ENCODE data around the gene RBM6. TPM values are rescaled to one million over a fixed set of nuclear protein-coding genes. Genes with fewer than 3 reads are reported as not detected.

RBM6 gene
- total RNA-seq, 1 experiment from 2014 or later = 58.0 TPM

DNA sequence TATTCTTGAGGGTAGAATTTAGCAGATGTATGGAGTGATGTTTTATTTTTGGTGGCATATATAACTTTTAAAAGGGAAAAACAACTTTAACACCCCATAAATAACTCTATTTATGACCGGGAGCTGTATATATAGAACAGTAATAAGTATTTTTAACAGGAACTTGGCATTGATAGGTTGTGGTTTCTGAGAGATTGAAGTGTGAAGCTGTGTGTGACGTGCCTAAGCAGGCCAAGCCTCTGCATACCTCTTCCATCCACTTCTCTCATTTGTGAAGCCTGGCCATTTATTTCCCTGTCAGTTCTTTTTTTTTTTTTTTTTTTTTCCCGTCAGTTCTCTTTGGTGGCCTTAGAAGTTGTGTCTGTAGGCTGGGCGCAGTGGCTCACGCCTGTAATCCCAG is 171.8 kb downstream of the RBM6 start:
- H3K4me1 Mint-ChIP-seq (ENCODE audit: insufficient read depth, unreplicated experiment) = no peaks in the 10 kb centered on the region
- H3K9me3 Mint-ChIP-seq (ENCODE audit: unreplicated experiment) = no peaks in the 10 kb centered on the region
- no peaks in the 10 kb centered on the region for H3K27me3 Mint-ChIP-seq (ENCODE audit: insufficient read depth, unreplicated experiment)
- BruUV-seq (replicated peaks) = no TSS peak
- intact Hi-C loops (cut with micrococcal nuclease) = no loop called here
- ChIA-PET POLR2A (no interaction called here), CTCF (interaction anchor here (0.7 to 1.8 kb wide), 4 partner anchors 8 to 158 kb away, joined by 4 to 6 read pairs (median 5); partner anchors contain the start of gene GNAT1)
- H3K4me3 Mint-ChIP-seq (ENCODE audit: unreplicated experiment) = no peak overlapping the region
- H3K36me3 Mint-ChIP-seq (ENCODE audit: insufficient read depth, unreplicated experiment) = peaks cover 100% of the 10 kb centered on the region
- TF ChIP-seq, protein P1, sequence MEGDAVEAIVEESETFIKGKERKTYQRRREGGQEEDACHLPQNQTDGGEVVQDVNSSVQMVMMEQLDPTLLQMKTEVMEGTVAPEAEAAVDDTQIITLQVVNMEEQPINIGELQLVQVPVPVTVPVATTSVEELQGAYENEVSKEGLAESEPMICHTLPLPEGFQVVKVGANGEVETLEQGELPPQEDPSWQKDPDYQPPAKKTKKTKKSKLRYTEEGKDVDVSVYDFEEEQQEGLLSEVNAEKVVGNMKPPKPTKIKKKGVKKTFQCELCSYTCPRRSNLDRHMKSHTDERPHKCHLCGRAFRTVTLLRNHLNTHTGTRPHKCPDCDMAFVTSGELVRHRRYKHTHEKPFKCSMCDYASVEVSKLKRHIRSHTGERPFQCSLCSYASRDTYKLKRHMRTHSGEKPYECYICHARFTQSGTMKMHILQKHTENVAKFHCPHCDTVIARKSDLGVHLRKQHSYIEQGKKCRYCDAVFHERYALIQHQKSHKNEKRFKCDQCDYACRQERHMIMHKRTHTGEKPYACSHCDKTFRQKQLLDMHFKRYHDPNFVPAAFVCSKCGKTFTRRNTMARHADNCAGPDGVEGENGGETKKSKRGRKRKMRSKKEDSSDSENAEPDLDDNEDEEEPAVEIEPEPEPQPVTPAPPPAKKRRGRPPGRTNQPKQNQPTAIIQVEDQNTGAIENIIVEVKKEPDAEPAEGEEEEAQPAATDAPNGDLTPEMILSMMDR (IDR thresholded peaks at IDR 0.05; ENCODE audit: unreplicated experiment) = no peak
- no peak overlapping the region for H3K27ac Mint-ChIP-seq (ENCODE audit: low read depth, unreplicated experiment)
- no peak for DNase-seq (ENCODE audit: unreplicated experiment)

DNA sequence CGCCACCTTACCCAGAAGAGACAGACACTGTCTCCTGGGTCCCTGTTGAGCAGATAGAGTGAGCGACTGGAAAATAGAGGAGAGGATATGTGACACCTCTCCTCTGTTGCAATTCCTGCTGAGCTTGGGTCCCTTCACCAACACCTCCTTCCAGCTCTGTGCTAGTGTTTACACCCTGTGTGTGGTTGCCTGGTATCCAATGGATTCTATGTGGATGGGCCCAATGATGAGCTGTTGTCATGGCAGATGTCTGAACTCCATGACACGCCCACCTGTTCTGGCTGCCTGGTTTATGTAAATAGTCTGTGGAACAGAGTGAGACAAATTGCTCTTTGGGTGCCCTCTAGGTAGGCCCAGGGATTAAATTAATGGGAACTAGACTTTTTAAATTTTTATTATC is 172.5 kb downstream of the RBM6 start:
- Mint-ChIP-seq H3K36me3 (ENCODE audit: insufficient read depth, unreplicated experiment) (peaks cover 100% of the 10 kb centered on the region), H3K9me3 (ENCODE audit: unreplicated experiment) (no peaks in the 10 kb centered on the region), H3K27me3 (ENCODE audit: insufficient read depth, unreplicated experiment) (no peaks in the 10 kb centered on the region), H3K27ac (ENCODE audit: low read depth, unreplicated experiment) (no peak overlapping the region), H3K4me3 (ENCODE audit: unreplicated experiment) (no peak overlapping the region), H3K4me1 (ENCODE audit: insufficient read depth, unreplicated experiment) (no peaks in the 10 kb centered on the region)
- intact Hi-C loops (cut with micrococcal nuclease) = no loop called here
- CTCF ChIA-PET = interaction anchor here (0.6 to 1.8 kb wide), 5 partner anchors 8 to 157 kb away, joined by 3 to 6 read pairs (median 4); partner anchors contain the start of gene GNAT1
- no TSS peak for BruUV-seq (replicated peaks)
- TF ChIP-seq, protein P1 (IDR thresholded peaks at IDR 0.05; ENCODE audit: unreplicated experiment) = no peak
- no peak for DNase-seq (ENCODE audit: unreplicated experiment)
- POLR2A ChIA-PET = interaction anchor here (1.3 kb wide), 1 partner anchor 9 kb away, joined by 4 read pairs; no protein-coding TSS in a partner anchor

DNA sequence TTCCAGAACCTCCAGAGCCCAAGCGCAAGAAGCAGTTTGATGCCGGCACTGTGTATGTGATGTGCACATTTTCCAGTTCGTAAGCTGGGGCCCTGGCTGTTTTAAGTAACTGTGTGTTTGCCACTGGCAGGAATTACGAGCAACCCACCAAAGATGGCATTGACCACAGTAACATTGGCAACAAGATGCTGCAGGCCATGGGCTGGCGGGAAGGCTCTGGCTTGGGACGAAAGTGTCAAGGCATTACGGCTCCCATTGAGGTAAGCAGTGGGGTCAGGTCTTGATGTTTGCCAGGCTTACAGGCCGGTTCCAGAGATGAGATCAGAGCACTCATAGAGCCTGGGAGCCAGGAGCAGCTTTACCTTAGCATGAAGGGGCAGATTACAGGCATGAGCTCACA is 177.2 kb downstream of the RBM6 start:
- POLR2A ChIA-PET = interaction anchor here (0.9 kb wide), 1 partner anchor 72 kb away, joined by 4 read pairs; no protein-coding TSS in a partner anchor
- H3K4me3 Mint-ChIP-seq (ENCODE audit: unreplicated experiment) = no peak overlapping the region
- intact Hi-C loops (cut with micrococcal nuclease) = no loop called here

DNA sequence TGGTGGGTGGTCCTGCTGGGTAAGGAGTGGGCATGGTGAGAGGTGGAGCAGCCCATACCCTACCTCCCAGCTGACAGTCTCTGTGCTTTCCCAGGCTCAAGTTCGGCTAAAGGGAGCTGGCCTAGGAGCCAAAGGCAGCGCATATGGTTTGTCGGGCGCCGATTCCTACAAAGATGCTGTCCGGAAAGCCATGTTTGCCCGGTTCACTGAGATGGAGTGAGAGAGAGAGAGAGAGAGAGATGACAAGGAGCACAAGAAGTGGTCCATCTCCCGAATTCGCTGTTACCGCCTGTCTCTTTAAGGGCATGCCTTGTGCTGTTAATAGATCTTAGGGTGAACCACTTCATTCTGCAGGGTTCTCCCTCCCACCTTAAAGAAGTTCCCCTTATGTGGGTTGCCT is 178.3 kb downstream of the RBM6 start:
- Mint-ChIP-seq H3K27ac (ENCODE audit: low read depth, unreplicated experiment) (no peak overlapping the region), H3K4me1 (ENCODE audit: insufficient read depth, unreplicated experiment) (peaks cover 7% of the 10 kb centered on the region), H3K27me3 (ENCODE audit: insufficient read depth, unreplicated experiment) (no peaks in the 10 kb centered on the region), H3K9me3 (ENCODE audit: unreplicated experiment) (no peaks in the 10 kb centered on the region), H3K36me3 (ENCODE audit: insufficient read depth, unreplicated experiment) (peaks cover 87% of the 10 kb centered on the region), H3K4me3 (ENCODE audit: unreplicated experiment) (no peak overlapping the region)
- DNase-seq (ENCODE audit: unreplicated experiment) = no peak
- ChIA-PET POLR2A (interaction anchor here (0.7 kb wide), 1 partner anchor 745 kb away, joined by 3 read pairs; no protein-coding TSS in a partner anchor), CTCF (interaction anchor here (0.6 to 16.6 kb wide), 4 partner anchors 10 to 71 kb away, joined by 3 to 245 read pairs (median 4); partner anchors contain the start of gene GNAT1)
- TF ChIP-seq, protein P1 (IDR thresholded peaks at IDR 0.05; ENCODE audit: unreplicated experiment) = no peak
- BruUV-seq (replicated peaks) = TSS peak; percentile 27
- intact Hi-C loops (cut with micrococcal nuclease) = no loop called here

More for the DNA sequence above, 177.2 kb downstream of the RBM6 start:
- no peaks in the 10 kb centered on the region for H3K9me3 Mint-ChIP-seq (ENCODE audit: unreplicated experiment)
- H3K27ac Mint-ChIP-seq (ENCODE audit: low read depth, unreplicated experiment) = no peak overlapping the region
- CTCF ChIA-PET = interaction anchor here (16.6 kb wide), 1 partner anchor 72 kb away, joined by 245 read pairs; the partner anchor contains the start of gene GNAT1
- no TSS peak for BruUV-seq (replicated peaks)
- H3K36me3 Mint-ChIP-seq (ENCODE audit: insufficient read depth, unreplicated experiment) = peaks cover 98% of the 10 kb centered on the region
- TF ChIP-seq, protein P1 (IDR thresholded peaks at IDR 0.05; ENCODE audit: unreplicated experiment) = no peak
- no peak for DNase-seq (ENCODE audit: unreplicated experiment)
- H3K4me1 Mint-ChIP-seq (ENCODE audit: insufficient read depth, unreplicated experiment) = peaks cover 3% of the 10 kb centered on the region
- H3K27me3 Mint-ChIP-seq (ENCODE audit: insufficient read depth, unreplicated experiment) = no peaks in the 10 kb centered on the region
